Endothelial cell (in vitro differentiated cells): ENCODE results near the gene STRADA. TPM values are rescaled to one million over a fixed set of nuclear protein-coding genes. Genes with fewer than 3 reads are reported as not detected.
A peak's percentile ranks its signal among the peaks of the same experiment; 100 is the strongest.

Source experiments
- DNase-seq: peaks from one replicate; pipeline ENCODE4 v3.0.0; 2021; ENCODE audit warnings: low spot score
- H3K27ac Mint-ChIP-seq: one replicate; pipeline ENCODE4 v1.8.0; 2021; ENCODE audit warnings: mixed read lengths, inconsistent platforms; ENCODE audit not compliant: unreplicated experiment
- H3K27me3 Mint-ChIP-seq: one replicate; pipeline ENCODE4 v1.8.0; 2021; ENCODE audit warnings: mild to moderate bottlenecking, moderate library complexity, mixed read lengths, inconsistent platforms; ENCODE audit not compliant: unreplicated experiment
- H3K36me3 Mint-ChIP-seq: one replicate; pipeline ENCODE4 v1.8.0; 2021; ENCODE audit warnings: mild to moderate bottlenecking, low read depth, mixed read lengths, inconsistent platforms; ENCODE audit not compliant: unreplicated experiment
- H3K4me1 Mint-ChIP-seq: one replicate; pipeline ENCODE4 v1.8.0; 2021; ENCODE audit warnings: mild to moderate bottlenecking, mixed read lengths, inconsistent platforms; ENCODE audit not compliant: unreplicated experiment
- H3K4me3 Mint-ChIP-seq: one replicate; pipeline ENCODE4 v1.8.0; 2021; ENCODE audit warnings: mild to moderate bottlenecking, mixed read lengths, inconsistent platforms; ENCODE audit not compliant: unreplicated experiment
- H3K9me3 Mint-ChIP-seq: one replicate; pipeline ENCODE4 v1.8.0; 2021; ENCODE audit warnings: mixed read lengths, inconsistent platforms; ENCODE audit not compliant: unreplicated experiment
- total RNA-seq: library from RNA; stranded (reverse); fragmentation: NEBNext Ultra II Directional; extraction: Animal tissue kit (Norgen Biotek cat#: 25700); gene quantifications from one replicate; pipeline ENCODE4 v1.2.1, GENCODE V29; 2021; ENCODE audit not compliant: unreplicated experiment
- TF ChIP-seq, protein P1 (sequence below): fragments of 200-600 bp; sonication (generic); IDR thresholded peaks from one replicate; pipeline ENCODE4 v1.5.0; 2021; ENCODE audit warnings: antibody characterized with exemption; ENCODE audit not compliant: unreplicated experiment

STRADA gene
- total RNA-seq, 1 donor from 2014 or later: 51.8 TPM

DNA sequence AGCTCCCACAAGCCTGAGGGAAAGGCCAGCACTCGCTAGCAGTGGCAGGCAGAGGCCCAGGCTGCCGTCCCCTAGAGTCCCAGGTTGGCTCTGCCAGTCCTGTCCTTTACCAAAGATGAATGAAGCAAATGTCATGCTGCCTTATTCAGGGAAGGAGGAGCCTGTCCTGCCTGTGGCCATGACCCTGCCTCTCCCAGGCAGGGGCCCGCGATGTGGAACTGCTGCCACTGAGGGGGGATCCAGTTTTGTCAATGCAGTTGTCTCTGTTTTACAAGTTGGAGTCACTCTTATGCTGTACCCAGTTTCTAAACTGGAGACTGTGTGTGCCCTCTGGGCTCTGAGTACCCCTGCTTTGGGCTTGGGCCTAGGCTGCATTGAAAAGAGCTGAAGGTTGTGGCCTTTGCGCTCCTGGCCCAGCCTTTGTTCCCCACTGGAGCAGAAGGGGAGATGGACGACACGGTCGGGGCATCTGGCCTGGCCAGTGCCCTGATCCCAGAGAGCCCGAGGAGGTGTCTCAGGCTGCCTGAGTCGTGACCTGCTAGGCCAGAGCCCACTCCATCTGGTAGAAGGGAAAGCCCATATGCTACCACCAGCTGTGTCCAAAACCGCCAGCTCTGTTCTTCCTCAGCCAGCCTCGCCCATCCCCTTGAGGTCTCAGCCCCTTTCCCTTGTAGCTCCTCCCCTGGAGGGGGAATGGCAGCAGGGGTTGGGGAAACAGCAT is 47.2 kb downstream of the STRADA start:
- Mint-ChIP-seq H3K27me3 (peaks cover 25% of the 10 kb centered on the region), H3K36me3 (peaks cover 52% of the 10 kb centered on the region), H3K4me3 (peak overlapping the region; percentile 25), H3K4me1 (peaks cover 15% of the 10 kb centered on the region), H3K9me3 (no peaks in the 10 kb centered on the region), H3K27ac (no peak overlapping the region)
- no peak for DNase-seq
- TF ChIP-seq, protein P1, sequence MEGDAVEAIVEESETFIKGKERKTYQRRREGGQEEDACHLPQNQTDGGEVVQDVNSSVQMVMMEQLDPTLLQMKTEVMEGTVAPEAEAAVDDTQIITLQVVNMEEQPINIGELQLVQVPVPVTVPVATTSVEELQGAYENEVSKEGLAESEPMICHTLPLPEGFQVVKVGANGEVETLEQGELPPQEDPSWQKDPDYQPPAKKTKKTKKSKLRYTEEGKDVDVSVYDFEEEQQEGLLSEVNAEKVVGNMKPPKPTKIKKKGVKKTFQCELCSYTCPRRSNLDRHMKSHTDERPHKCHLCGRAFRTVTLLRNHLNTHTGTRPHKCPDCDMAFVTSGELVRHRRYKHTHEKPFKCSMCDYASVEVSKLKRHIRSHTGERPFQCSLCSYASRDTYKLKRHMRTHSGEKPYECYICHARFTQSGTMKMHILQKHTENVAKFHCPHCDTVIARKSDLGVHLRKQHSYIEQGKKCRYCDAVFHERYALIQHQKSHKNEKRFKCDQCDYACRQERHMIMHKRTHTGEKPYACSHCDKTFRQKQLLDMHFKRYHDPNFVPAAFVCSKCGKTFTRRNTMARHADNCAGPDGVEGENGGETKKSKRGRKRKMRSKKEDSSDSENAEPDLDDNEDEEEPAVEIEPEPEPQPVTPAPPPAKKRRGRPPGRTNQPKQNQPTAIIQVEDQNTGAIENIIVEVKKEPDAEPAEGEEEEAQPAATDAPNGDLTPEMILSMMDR: no peak

DNA sequence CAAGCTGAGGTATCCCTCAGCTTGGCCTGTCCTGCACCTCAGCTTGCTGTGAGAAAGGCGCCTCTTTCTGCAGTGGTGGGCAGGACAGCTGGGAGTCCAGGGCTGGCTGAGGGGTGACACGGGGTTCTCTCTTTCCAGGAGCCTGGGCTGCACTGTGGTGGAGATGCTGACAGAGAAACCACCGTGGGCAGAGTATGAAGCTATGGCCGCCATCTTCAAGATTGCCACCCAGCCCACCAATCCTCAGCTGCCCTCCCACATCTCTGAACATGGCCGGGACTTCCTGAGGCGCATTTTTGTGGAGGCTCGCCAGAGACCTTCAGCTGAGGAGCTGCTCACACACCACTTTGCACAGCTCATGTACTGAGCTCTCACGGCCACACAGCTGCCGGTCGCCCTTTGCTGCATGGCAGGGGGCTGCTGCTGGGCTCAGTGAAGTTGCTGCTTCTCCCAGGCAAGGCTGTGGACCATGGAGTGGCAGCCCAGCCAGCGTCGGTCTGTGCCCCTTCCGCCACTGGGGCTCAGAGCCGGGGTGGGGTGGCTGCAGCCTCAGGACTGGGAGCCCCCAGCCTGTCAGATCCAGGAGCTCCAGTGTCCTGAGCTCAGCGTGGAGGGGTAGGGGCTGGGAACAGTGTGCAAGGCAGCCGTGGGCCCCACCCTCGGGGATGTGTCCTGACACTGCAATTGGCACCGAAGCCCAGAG is 48.0 kb downstream of the STRADA start:
- peak overlapping the region; percentile 43 for H3K27ac Mint-ChIP-seq
- DNase-seq: no peak
- peaks cover 57% of the 10 kb centered on the region for H3K36me3 Mint-ChIP-seq
- peak overlapping the region; percentile 26 for H3K4me3 Mint-ChIP-seq
- H3K9me3 Mint-ChIP-seq: no peaks in the 10 kb centered on the region
- peaks cover 24% of the 10 kb centered on the region for H3K27me3 Mint-ChIP-seq
- peaks cover 18% of the 10 kb centered on the region for H3K4me1 Mint-ChIP-seq
- TF ChIP-seq, protein P1: no peak

DNA sequence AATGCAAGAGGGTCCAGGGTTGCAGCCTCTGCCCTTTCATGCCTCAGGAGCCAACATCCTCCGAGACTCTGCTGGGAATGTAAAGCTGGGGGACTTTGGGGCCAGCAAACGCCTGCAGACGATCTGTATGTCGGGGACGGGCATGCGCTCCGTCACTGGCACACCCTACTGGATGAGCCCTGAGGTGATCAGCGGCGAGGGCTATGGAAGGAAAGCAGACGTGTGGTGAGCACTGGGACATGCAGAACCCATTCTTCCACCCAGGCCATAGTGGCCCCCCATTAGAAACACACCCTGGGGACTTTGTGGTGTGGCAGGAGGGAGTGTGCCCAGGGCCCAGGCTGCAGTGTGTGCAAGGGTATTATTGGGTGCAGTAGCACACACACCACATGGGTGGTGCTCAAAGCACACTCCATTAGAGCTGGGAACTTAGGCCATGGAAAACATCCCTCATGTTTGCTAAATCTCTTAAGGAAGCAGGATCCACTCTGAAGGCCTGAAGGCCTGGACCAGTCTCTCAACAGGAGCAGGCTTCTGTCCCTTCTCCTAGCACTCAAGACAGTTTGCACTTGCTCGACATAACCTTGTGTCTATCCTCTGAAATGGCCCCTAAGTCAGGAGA is 49.3 kb downstream of the STRADA start:
- Mint-ChIP-seq H3K4me1 (peaks cover 16% of the 10 kb centered on the region), H3K36me3 (peaks cover 63% of the 10 kb centered on the region), H3K4me3 (peak overlapping the region; percentile 47), H3K27me3 (peaks cover 16% of the 10 kb centered on the region), H3K9me3 (no peaks in the 10 kb centered on the region), H3K27ac (no peak overlapping the region)
- DNase-seq: no peak
- TF ChIP-seq, protein P1: no peak

DNA sequence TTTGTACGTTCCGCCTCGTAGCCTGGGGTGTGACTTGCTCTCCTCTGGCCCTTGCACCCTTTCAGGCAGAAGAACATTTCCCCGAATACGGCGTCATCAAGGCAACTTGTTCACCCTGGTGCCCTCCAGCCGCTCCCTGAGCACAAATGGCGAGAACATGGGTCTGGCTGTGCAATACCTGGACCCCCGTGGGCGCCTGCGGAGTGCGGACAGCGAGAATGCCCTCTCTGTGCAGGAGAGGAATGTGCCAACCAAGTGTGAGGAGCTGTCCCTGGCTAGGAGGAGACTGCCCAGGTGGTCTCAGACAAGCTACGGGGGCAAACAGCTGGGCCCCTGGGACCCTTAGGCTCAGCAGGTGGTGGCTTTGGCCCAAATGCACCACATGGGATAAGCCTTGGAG is 52.1 kb downstream of the STRADA start:
- Mint-ChIP-seq H3K4me1 (peaks cover 8% of the 10 kb centered on the region), H3K27me3 (peaks cover 9% of the 10 kb centered on the region), H3K36me3 (peaks cover 67% of the 10 kb centered on the region), H3K9me3 (no peaks in the 10 kb centered on the region), H3K27ac (no peak overlapping the region), H3K4me3 (peak overlapping the region; percentile 37)
- DNase-seq: no peak
- TF ChIP-seq, protein P1: no peak
